Tibial artery (tissue), 4 donors: ENCODE data around the gene SLC35E4.
A peak's percentile ranks its signal among the peaks of the same experiment; 100 is the strongest.

Source experiments
- DNase-seq, 2 donors: peaks; one replicate each; pipeline ENCODE4 v3.0.0-alpha.2; 2019
- H3K27ac ChIP-seq, 2 donors: fragments of 200-600 bp; sonication (generic) in 1 of 2; 1 replicate in 1 of 2; 2 replicates in 1 of 2; pipeline ENCODE4 v1.5.1; 2018 to 2019; ENCODE audit warnings: mild to moderate bottlenecking in 1 of 2
- H3K27me3 ChIP-seq, 2 donors: fragments of 200-600 bp; sonication (generic) in 1 of 2; one replicate each; pipeline versions ENCODE4 v1.5.1 to v1.6.0; 2016 to 2019
- H3K36me3 ChIP-seq, 3 donors: fragments of 200-600 bp; sonication (generic) in 2 of 3; one replicate each; pipeline ENCODE4 v1.5.1; 2016 to 2019; ENCODE audit warnings: mild to moderate bottlenecking in 2 of 3
- H3K4me1 ChIP-seq, 4 donors: fragments of 200-600 bp; sonication (generic) in 2 of 4; 1 replicate in 3 of 4; 2 replicates in 1 of 4; pipeline ENCODE4 v1.5.1; 2016 to 2019
- H3K4me3 ChIP-seq, 2 donors: fragments of 200-600 bp; sonication (generic) in 1 of 2; 1 replicate in 1 of 2; 2 replicates in 1 of 2; pipeline ENCODE4 v1.5.1; 2018 to 2019; ENCODE audit warnings: mild to moderate bottlenecking in 2 of 2
- H3K9me3 ChIP-seq, 3 donors: fragments of 200-600 bp; sonication (generic) in 1 of 3; one replicate each; pipeline ENCODE4 v1.5.1; 2016 to 2019
- intact Hi-C: fragments of 100-400 bp; cut with DNase I; formaldehyde crosslinking; loops from one replicate; pipeline ENCODE4 v1.15.0; 2023; ENCODE audit warnings: low total_unique reads
- TF ChIP-seq, protein P1 (sequence below), 2 experiments: fragments of 200-600 bp in 1 of 2; fragments of 450-650 bp in 1 of 2; IDR thresholded peaks; one replicate each; pipeline ENCODE4 v1.5.1; 2017 to 2019; ENCODE audit warnings: antibody characterized with exemption in 2 of 2, mild to moderate bottlenecking in 1 of 2, moderate library complexity in 1 of 2

SLC35E4 gene

DNA sequence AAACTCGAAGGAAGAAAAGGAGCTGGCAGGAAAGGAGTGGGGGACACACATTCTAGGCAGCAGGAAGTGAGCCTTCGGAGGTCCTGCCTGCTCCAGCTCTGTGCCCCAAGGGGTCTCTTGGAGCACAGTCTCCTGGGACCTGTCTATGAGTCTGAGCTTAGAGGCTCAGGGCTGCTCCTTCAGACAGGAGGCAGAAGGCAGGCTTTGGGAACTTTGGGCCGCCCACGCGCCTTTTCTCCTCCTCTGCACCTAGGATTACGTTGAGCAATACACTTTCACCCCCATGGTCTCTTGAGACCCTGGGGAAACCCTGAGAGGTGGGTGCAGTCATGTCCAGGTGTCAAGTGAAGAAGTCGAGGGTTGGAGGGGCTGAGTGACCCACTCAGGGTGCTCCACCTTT is 27.6 kb upstream of the SLC35E4 start:
- no peak for DNase-seq
- TF ChIP-seq, protein P1, sequence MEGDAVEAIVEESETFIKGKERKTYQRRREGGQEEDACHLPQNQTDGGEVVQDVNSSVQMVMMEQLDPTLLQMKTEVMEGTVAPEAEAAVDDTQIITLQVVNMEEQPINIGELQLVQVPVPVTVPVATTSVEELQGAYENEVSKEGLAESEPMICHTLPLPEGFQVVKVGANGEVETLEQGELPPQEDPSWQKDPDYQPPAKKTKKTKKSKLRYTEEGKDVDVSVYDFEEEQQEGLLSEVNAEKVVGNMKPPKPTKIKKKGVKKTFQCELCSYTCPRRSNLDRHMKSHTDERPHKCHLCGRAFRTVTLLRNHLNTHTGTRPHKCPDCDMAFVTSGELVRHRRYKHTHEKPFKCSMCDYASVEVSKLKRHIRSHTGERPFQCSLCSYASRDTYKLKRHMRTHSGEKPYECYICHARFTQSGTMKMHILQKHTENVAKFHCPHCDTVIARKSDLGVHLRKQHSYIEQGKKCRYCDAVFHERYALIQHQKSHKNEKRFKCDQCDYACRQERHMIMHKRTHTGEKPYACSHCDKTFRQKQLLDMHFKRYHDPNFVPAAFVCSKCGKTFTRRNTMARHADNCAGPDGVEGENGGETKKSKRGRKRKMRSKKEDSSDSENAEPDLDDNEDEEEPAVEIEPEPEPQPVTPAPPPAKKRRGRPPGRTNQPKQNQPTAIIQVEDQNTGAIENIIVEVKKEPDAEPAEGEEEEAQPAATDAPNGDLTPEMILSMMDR (IDR thresholded peaks at IDR 0.05): no peak
- H3K9me3 ChIP-seq: no peaks in the 10 kb centered on the region
- peaks cover 0 to 27% (median 14%) of the 10 kb centered on the region in 4 donors for H3K4me1 ChIP-seq
- H3K4me3 ChIP-seq: peak overlapping the region; percentile 52 to 59
- H3K27ac ChIP-seq: no peak overlapping the region
- intact Hi-C loops: no loop called here
- no peaks in the 10 kb centered on the region for H3K27me3 ChIP-seq
- H3K36me3 ChIP-seq: peaks cover 0 to 24% (median 6%) of the 10 kb centered on the region in 3 donors

DNA sequence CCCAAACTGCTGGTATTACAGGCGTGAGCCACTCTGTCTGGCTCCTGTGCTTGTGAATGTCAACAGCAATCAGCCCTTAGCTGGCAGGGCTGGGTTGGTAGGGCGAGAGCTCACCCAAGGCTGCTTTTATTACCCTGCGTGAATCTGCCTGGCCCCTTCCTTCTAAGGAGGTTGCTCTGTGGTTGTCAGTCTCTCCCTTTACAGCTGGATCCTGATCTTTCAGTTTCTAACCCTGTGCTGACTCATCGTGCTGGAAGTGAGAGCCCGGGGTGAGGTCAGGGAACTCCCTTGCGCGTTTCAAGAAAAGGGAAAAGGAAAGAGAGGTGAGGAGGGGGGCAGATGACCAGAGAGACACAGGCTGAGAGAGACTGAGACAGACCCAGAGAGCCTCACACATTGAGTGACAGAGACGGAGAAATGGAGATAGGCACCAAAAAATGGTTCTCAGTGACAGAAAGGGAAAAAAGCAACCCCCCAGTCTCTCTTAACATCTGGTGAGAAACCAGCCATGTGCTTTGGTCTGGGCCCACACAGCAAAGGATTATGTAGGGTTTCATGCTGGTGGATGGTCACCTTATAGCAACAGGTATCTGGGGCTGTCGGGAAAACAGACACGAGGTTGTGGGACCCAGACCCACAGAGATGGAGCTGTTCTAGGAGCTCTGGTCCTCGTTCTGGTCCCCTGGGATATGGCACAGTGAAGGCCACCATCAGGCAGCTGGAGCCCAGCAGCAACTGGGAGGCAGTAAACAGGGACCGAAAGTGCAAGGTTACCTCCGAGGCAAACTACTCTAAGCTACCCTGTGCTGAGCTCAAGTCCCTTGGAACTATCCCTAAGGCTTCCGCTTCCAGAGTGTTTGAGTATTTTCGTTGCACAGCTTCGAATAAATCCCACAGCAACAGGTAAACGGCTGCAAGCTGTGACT is 26.1 kb upstream of the SLC35E4 start:
- Histone ChIP-seq H3K9me3 (no peaks in the 10 kb centered on the region), H3K27me3 (no peaks in the 10 kb centered on the region), H3K4me1 (peaks cover 0 to 27% (median 14%) of the 10 kb centered on the region in 4 donors), H3K36me3 (peaks cover 0 to 39% (median 6%) of the 10 kb centered on the region in 3 donors), H3K27ac (no peak overlapping the region), H3K4me3 (no peak overlapping the region)
- intact Hi-C loops: loop anchor here (10.0 kb wide), 1 partner anchor 295 kb away; no protein-coding TSS in a partner anchor
- TF ChIP-seq, protein P1 (IDR thresholded peaks at IDR 0.05): no peak
- peak in 1 of 2 donors; percentile 48 for DNase-seq

DNA sequence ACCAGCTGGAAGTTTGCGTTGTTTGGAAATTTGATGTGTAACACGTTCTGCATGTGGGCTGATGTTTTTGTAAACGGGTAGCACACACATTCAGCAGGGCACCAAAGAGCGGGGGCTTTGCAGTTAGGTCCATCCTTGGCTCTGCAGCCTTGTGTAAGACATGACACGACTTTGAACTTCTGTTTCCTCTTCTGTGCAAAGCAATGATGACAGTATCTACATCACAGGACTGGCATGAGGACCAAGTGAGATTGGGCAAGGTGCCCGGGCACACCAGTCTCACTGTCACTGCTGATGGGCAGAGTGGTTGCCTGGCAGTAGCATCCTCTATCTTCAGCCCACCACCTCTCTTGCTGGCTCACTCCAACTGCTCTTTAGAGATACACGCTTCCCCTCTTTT is 25.3 kb upstream of the SLC35E4 start:
- peak; percentile 58 to 71 for DNase-seq
- H3K4me1 ChIP-seq: peaks cover 0 to 27% (median 14%) of the 10 kb centered on the region in 4 donors
- TF ChIP-seq, protein P1 (IDR thresholded peaks at IDR 0.05): no peak
- H3K27me3 ChIP-seq: no peaks in the 10 kb centered on the region
- H3K9me3 ChIP-seq: no peaks in the 10 kb centered on the region
- no peak overlapping the region for H3K4me3 ChIP-seq
- H3K36me3 ChIP-seq: peaks cover 0 to 45% (median 6%) of the 10 kb centered on the region in 3 donors
- H3K27ac ChIP-seq: no peak overlapping the region
- intact Hi-C loops: loop anchor here (10.0 kb wide), 1 partner anchor 295 kb away; no protein-coding TSS in a partner anchor

DNA sequence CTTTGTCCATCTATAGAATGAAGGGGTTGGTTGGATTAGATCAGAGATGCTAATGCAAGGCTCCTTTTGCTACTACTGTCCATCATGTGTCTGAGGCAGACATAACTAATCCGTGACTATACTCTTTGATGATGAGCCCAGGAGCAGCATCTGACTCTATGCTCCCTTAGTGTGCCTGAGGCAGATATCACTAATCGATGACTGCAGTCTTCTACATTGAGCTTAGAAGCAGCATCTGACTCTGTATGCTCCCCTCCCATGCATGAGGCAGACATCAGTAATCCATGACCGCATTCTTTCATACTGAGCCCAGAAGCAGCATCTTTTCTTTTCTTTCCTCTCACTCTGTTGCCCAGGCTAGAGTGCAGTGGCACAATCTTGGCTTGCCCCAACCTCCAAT is 24.4 kb upstream of the SLC35E4 start:
- no peaks in the 10 kb centered on the region for H3K9me3 ChIP-seq
- intact Hi-C loops: loop anchor here (10.0 kb wide), 1 partner anchor 294 kb away; no protein-coding TSS in a partner anchor
- H3K4me1 ChIP-seq: peaks cover 0 to 19% (median 8%) of the 10 kb centered on the region in 4 donors
- no peak overlapping the region for H3K27ac ChIP-seq
- H3K27me3 ChIP-seq: no peaks in the 10 kb centered on the region
- TF ChIP-seq, protein P1 (IDR thresholded peaks at IDR 0.05): no peak
- H3K4me3 ChIP-seq: no peak overlapping the region
- peaks cover 0 to 49% (median 6%) of the 10 kb centered on the region in 3 donors for H3K36me3 ChIP-seq
- DNase-seq: no peak

DNA sequence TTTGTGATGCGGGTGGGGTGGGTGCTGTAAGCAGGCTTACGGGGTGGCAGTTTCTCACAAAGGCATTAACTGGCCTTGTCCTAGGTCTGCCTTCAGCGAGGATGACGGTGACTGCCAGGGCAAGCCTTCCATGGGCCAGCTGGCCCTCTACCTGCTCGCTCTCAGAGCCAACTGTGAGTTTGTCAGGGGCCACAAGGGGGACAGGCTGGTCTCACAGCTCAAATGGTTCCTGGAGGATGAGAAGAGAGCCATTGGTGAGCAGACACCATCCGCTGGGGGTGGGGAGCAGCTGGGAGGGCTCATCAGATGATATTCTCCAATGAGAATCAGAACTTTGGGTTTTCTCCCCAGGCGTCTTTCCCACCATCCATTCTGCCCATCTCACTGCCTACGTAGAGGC is 22.8 kb upstream of the SLC35E4 start:
- Histone ChIP-seq H3K27ac (no peak overlapping the region), H3K9me3 (no peaks in the 10 kb centered on the region), H3K27me3 (no peaks in the 10 kb centered on the region), H3K4me3 (no peak overlapping the region), H3K4me1 (peaks cover 0 to 3% (median 0%) of the 10 kb centered on the region in 4 donors), H3K36me3 (peaks cover 0 to 61% (median 6%) of the 10 kb centered on the region in 3 donors)
- no peak for DNase-seq
- intact Hi-C loops: loop anchor here (10.0 kb wide), 1 partner anchor 292 kb away; no protein-coding TSS in a partner anchor
- TF ChIP-seq, protein P1 (IDR thresholded peaks at IDR 0.05): no peak
